Measurements from ENCODE around the gene AKIP1.

DNA sequence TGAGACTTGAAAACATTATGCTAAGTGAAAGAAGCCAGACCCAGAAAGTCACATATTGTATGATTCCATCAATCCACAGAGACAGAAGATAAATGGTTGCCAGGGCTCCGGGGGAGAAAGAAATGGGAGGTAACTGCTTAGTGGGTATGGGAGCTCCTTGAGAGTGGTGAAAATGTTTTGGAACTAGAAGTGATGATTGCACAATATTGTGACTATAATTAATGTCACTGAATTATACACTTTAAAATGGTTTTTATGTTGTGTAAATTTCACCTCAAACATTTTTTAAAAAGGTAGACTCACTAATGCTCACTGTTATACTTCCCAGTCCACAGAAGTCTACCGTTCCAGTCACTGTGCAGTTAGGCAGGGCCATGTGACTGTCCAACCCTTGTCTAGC, 32.2 kb upstream of the AKIP1 start:
- TF ChIP-seq, protein P1, sequence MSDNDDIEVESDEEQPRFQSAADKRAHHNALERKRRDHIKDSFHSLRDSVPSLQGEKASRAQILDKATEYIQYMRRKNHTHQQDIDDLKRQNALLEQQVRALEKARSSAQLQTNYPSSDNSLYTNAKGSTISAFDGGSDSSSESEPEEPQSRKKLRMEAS (IDR thresholded peaks at IDR 0.05; ENCODE audit: low read depth, low read length): no peak
- TF ChIP-seq CTCF (IDR thresholded peaks at IDR 0.05 in 2 of 3, conservative IDR thresholded peaks at IDR 0.05 in 1 of 3; ENCODE audit: control insufficient read depth in 2 of 3, extremely low read depth in 1 of 3, insufficient read depth in 1 of 3, low read depth in 3 of 3, low read length in 3 of 3) (no peak), KDM1A (IDR thresholded peaks at IDR 0.05; ENCODE audit: borderline replicate concordance) (no peak), ZNF207 (IDR thresholded peaks at IDR 0.05; ENCODE audit: borderline replicate concordance) (no peak), POLR2AphosphoS5 (IDR thresholded peaks at IDR 0.05; ENCODE audit: low read length) (no peak), ZNF274 (IDR thresholded peaks at IDR 0.05; ENCODE audit: insufficient read depth, insufficient read length) (no peak)
